Natural killer cell (primary cell): Measurements from ENCODE around the gene RRBP1. TPM values are rescaled to one million over a fixed set of nuclear protein-coding genes. Genes with fewer than 3 reads are reported as not detected.
A peak's percentile ranks its signal among the peaks of the same experiment; 100 is the strongest.

ENCODE experiments used
- ATAC-seq, 3 donors: fragments of 150-1000 bp in 2 of 3; fragments of 200-7000 bp in 1 of 3; cut with Tn5 transposase; 1 replicate in 1 of 3; 2 replicates in 2 of 3; pipeline ENCODE4 v1.10.0; 2021; ENCODE audit warnings: mild to moderate bottlenecking in 2 of 3, moderate library complexity in 2 of 3
- DNase-seq, 2 donors: peaks; one replicate each; pipeline versions ENCODE4 v3.0.0 to v3.0.0-alpha.2; 2013 to 2021; ENCODE audit warnings: mixed read lengths in 1 of 2
- H3K27ac ChIP-seq: one replicate; pipeline ENCODE4 v1.5.1; 2013; ENCODE audit warnings: mild to moderate bottlenecking, low read length
- H3K27me3 ChIP-seq: one replicate; pipeline ENCODE4 v1.6.1; 2013; ENCODE audit warnings: low read length; ENCODE audit not compliant: control insufficient read depth, insufficient read depth
- H3K36me3 ChIP-seq: one replicate; pipeline ENCODE4 v1.6.1; 2013; ENCODE audit warnings: low read length; ENCODE audit not compliant: control insufficient read depth, insufficient read depth
- H3K4me1 ChIP-seq: one replicate; pipeline ENCODE4 v1.6.1; 2013; ENCODE audit warnings: low read length; ENCODE audit not compliant: control insufficient read depth, insufficient read depth
- H3K4me3 ChIP-seq: one replicate; pipeline ENCODE4 v1.5.1; 2013; ENCODE audit warnings: low read length
- H3K9me3 ChIP-seq: one replicate; pipeline ENCODE4 v1.6.1; 2013; ENCODE audit warnings: low read length; ENCODE audit not compliant: control insufficient read depth, insufficient read depth
- H3K27ac Mint-ChIP-seq, 2 donors: one replicate each; pipeline ENCODE4 v1.8.0; 2022; ENCODE audit warnings: mild to moderate bottlenecking in 2 of 2, mixed read lengths in 2 of 2, moderate library complexity in 1 of 2
- H3K27me3 Mint-ChIP-seq, 2 donors: one replicate each; pipeline ENCODE4 v1.8.0; 2022; ENCODE audit warnings: low read depth in 2 of 2, mixed read lengths in 2 of 2
- H3K36me3 Mint-ChIP-seq: one replicate; pipeline ENCODE4 v1.8.0; 2022; ENCODE audit warnings: mixed read lengths
- H3K4me1 Mint-ChIP-seq, 2 donors: one replicate each; pipeline ENCODE4 v1.8.0; 2022; ENCODE audit warnings: mixed read lengths in 2 of 2
- H3K4me3 Mint-ChIP-seq: one replicate; pipeline ENCODE4 v1.8.0; 2022; ENCODE audit warnings: mild to moderate bottlenecking, moderate library complexity, mixed read lengths
- H3K9me3 Mint-ChIP-seq, 2 donors: one replicate each; pipeline ENCODE4 v1.8.0; 2022; ENCODE audit warnings: mixed read lengths in 2 of 2
- WGBS: methylation state at CpG from one replicate; pipeline ENCODE4 v1.1.7; 2013; ENCODE audit warnings: missing lambda C conversion rate; ENCODE audit not compliant: insufficient coverage; 5-methylcytosine and 5-hydroxymethylcytosine counted together
- intact Hi-C: fragments of 100-400 bp; cut with micrococcal nuclease; formaldehyde crosslinking; loops from one replicate; pipeline ENCODE4 v1.14.2; 2022
- total RNA-seq, 4 donors: library from RNA; stranded (reverse); fragments of 120-200 nt in 1 of 4; gene quantifications; one replicate each; pipeline versions ENCODE4 v1.2.3 to v1.2.4, GENCODE V29; 2013 to 2022
- TF ChIP-seq, protein P1 (sequence below): fragments of 200-600 bp; IDR thresholded peaks from one replicate; pipeline ENCODE4 v1.8.0; 2022; ENCODE audit warnings: antibody characterized with exemption

The RRBP1 gene
- total RNA-seq, 3 donors from 2014 or later (not counting 1 experiment from before 2014, with no cell fraction given), result 88.3 to 95.4 (median 90.1) TPM

DNA sequence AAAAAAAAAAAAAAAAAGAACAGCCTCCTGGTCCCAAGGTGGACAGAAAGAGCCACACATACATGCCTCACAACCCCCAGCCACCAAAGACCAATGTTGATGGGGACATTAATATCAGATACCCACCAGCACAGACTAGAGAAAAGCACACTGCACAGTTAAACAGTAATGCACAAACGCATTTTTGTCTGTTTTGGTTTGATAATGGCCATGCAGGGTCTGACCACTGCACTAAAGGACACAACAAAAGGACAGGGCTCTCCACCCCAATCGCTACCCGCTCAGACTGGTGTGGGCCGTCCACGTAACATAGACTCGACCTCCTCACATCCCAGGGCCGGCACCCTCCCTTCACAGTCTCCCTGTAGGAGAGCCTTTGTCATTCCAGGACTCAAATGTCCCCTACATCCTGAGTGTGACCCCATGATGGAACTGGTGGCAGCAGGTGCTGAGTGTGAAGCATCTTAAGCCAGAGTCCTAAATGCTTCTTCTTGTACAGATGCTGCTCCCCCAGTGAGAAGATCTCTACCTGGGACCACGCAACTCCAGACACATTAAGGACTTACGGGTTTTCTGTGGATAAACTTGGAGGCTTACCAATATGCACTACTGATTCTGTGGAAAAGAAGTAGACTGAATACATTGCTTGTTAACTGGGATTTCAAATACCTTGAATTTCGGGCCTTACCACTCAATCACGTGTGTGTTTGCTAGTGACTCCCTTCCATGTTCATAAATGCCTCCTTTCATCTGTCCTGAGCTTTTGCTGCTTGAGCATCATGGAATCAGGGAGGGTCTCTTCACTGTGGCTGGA, 28.0 kb downstream of the RRBP1 start:
- TF ChIP-seq, protein P1, sequence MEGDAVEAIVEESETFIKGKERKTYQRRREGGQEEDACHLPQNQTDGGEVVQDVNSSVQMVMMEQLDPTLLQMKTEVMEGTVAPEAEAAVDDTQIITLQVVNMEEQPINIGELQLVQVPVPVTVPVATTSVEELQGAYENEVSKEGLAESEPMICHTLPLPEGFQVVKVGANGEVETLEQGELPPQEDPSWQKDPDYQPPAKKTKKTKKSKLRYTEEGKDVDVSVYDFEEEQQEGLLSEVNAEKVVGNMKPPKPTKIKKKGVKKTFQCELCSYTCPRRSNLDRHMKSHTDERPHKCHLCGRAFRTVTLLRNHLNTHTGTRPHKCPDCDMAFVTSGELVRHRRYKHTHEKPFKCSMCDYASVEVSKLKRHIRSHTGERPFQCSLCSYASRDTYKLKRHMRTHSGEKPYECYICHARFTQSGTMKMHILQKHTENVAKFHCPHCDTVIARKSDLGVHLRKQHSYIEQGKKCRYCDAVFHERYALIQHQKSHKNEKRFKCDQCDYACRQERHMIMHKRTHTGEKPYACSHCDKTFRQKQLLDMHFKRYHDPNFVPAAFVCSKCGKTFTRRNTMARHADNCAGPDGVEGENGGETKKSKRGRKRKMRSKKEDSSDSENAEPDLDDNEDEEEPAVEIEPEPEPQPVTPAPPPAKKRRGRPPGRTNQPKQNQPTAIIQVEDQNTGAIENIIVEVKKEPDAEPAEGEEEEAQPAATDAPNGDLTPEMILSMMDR, result no peak
- Mint-ChIP-seq H3K27me3 (no peaks in the 10 kb centered on the region), H3K9me3 (no peaks in the 10 kb centered on the region), H3K4me3 (no peak overlapping the region), H3K36me3 (peaks cover 7% of the 10 kb centered on the region), H3K27ac (peak overlapping the region in 1 of 2 donors; percentile 64), H3K4me1 (peaks cover 36 to 46% of the 10 kb centered on the region in 2 donors)
- Histone ChIP-seq H3K27me3 (no peaks in the 10 kb centered on the region), H3K4me1 (peaks cover 9% of the 10 kb centered on the region), H3K4me3 (no peak overlapping the region), H3K27ac (no peak overlapping the region), H3K9me3 (no peaks in the 10 kb centered on the region), H3K36me3 (peaks cover 10% of the 10 kb centered on the region)
- intact Hi-C loops, result no loop called here
- DNase-seq, result no peak
- no peak for ATAC-seq
- WGBS, result 89% methylated on average over 11 of the region's 11 CpGs

DNA sequence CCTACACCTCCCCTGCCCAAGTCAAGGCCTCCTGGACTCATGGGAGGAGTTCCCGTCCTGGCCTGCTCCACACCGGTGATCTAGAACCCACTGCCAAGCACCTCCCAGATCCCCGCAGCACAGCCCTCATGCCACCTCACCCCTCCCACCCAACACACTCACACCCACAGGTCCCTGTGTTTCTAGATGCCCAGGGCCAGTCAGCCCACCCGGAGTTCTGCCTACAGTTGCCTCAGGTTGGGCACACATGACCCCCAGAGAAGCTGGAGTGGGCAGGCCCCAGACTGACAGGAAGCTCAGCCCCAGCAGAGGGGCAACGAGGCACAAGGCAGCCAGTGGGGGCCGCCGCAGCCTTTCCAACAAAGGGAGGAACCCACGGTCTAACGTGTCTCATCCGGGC, 29.6 kb downstream of the RRBP1 start:
- H3K4me3 ChIP-seq, result no peak overlapping the region
- no peak overlapping the region for H3K27ac ChIP-seq
- H3K4me1 ChIP-seq, result peaks cover 25% of the 10 kb centered on the region
- H3K36me3 ChIP-seq, result peaks cover 5% of the 10 kb centered on the region
- 89% methylated on average over 10 of the region's 10 CpGs for WGBS
- DNase-seq, result no peak
- Mint-ChIP-seq H3K27me3 (no peaks in the 10 kb centered on the region), H3K27ac (peak overlapping the region in 1 of 2 donors; percentile 29), H3K4me1 (peaks cover 32 to 54% of the 10 kb centered on the region in 2 donors), H3K4me3 (no peak overlapping the region), H3K36me3 (no peaks in the 10 kb centered on the region), H3K9me3 (no peaks in the 10 kb centered on the region)
- TF ChIP-seq, protein P1, result no peak
- intact Hi-C loops, result no loop called here
- ATAC-seq, result no peak
- H3K9me3 ChIP-seq, result no peaks in the 10 kb centered on the region
- no peaks in the 10 kb centered on the region for H3K27me3 ChIP-seq

DNA sequence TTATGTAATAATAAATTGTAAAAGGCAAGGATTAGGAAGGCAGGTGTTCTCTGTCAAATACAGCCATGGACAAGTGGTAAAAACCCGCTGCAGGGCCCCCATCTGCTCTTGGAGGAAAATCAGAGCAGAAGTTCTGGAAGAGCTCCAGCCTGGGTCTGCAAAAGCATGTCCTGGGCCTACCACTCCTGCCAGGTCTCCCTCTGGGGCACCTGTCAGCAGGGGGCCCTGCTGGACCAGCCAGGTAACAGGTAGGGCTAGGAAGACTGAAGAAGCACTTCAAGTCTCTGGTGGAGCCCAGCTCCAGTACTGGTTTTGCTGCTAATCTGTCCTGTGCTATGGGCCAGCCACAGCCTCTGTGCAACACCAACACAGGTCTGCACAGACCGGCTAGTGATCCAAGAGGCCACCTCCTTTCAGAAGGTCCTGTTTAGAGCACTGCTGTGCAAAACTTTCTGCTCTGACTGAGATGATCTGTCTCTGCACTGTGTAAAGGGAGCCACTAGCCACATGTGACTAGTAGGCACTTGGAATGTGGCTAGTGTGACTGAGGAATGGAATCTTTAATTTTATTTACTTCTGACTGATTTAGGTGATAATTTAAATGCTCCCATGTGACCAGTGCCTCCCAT, 30.2 kb downstream of the RRBP1 start:
- ATAC-seq, result no peak
- Mint-ChIP-seq H3K27me3 (no peaks in the 10 kb centered on the region), H3K27ac (peak overlapping the region in 1 of 2 donors; percentile 29), H3K4me1 (peaks cover 27 to 54% of the 10 kb centered on the region in 2 donors), H3K36me3 (no peaks in the 10 kb centered on the region), H3K4me3 (no peak overlapping the region), H3K9me3 (no peaks in the 10 kb centered on the region)
- Histone ChIP-seq H3K4me3 (no peak overlapping the region), H3K27me3 (no peaks in the 10 kb centered on the region), H3K4me1 (peaks cover 26% of the 10 kb centered on the region), H3K36me3 (peaks cover 5% of the 10 kb centered on the region), H3K9me3 (no peaks in the 10 kb centered on the region), H3K27ac (no peak overlapping the region)
- WGBS, result 96% methylated on average over 2 of the region's 2 CpGs
- TF ChIP-seq, protein P1, result no peak
- intact Hi-C loops, result no loop called here
- peak in 1 of 2 donors; percentile 13 for DNase-seq
